CD4-positive, alpha-beta memory T cell (primary cell): ENCODE results near the gene LEP. TPM values are rescaled to one million over a fixed set of nuclear protein-coding genes. Genes with fewer than 3 reads are reported as not detected.

Source experiments
- CTCF ChIA-PET: fragments of 350-600 bp; sonication (Branson Sonifier 250); formaldehyde crosslinking; loops from one replicate; lab custom pipeline; 2021; ENCODE audit warnings: inconsistent platforms; ENCODE audit not compliant: partially characterized antibody; lab: Charles Lee
- POLR2A ChIA-PET: fragments of 350-600 bp; sonication (Branson Sonifier 250); formaldehyde crosslinking; loops from one replicate; lab custom pipeline; 2021; ENCODE audit not compliant: partially characterized antibody; lab: Charles Lee
- DNase-seq, 5 donors: peaks; one replicate each; pipeline versions ENCODE4 v3.0.0 to v3.0.0-alpha.2; 2020 to 2022; ENCODE audit warnings: mixed read lengths in 1 of 5
- H3K27ac ChIP-seq: one replicate; pipeline ENCODE4 v1.7.0; 2013; ENCODE audit warnings: low read depth, low read length
- H3K27me3 ChIP-seq: 2 replicates; pipeline ENCODE4 v1.7.0; 2013; ENCODE audit warnings: mild to moderate bottlenecking, low read length, moderate library complexity; ENCODE audit not compliant: insufficient read depth
- H3K36me3 ChIP-seq: 2 replicates; pipeline ENCODE4 v1.7.0; 2013; ENCODE audit warnings: mild to moderate bottlenecking, low read length, moderate library complexity; ENCODE audit not compliant: insufficient read depth
- H3K4me1 ChIP-seq: 2 replicates; pipeline ENCODE4 v1.7.0; 2013; ENCODE audit warnings: mild to moderate bottlenecking, low read length, moderate library complexity; ENCODE audit not compliant: insufficient read depth
- H3K4me3 ChIP-seq, 2 donors: one replicate each; pipeline ENCODE4 v1.7.0; 2013; ENCODE audit warnings: low read length in 2 of 2, mild to moderate bottlenecking in 1 of 2
- H3K9me3 ChIP-seq, 2 donors: one replicate each; pipeline ENCODE4 v1.7.0; 2013; ENCODE audit warnings: low read length in 2 of 2, control low read depth in 1 of 2; ENCODE audit not compliant: control insufficient read depth in 1 of 2
- H3K27ac Mint-ChIP-seq, 7 donors: one replicate each; pipeline ENCODE4 v1.8.0; 2020 to 2021; ENCODE audit warnings: mixed read lengths in 7 of 7, mild to moderate bottlenecking in 6 of 7, inconsistent platforms in 3 of 7, moderate library complexity in 3 of 7
- H3K27me3 Mint-ChIP-seq, 2 donors: one replicate each; pipeline ENCODE4 v1.8.0; 2020 to 2021; ENCODE audit warnings: mixed read lengths in 2 of 2
- H3K36me3 Mint-ChIP-seq, 2 donors: one replicate each; pipeline ENCODE4 v1.8.0; 2020 to 2021; ENCODE audit warnings: mixed read lengths in 2 of 2, inconsistent platforms in 1 of 2, mild to moderate bottlenecking in 1 of 2
- H3K4me1 Mint-ChIP-seq, 4 donors: one replicate each; pipeline ENCODE4 v1.8.0; 2020 to 2021; ENCODE audit warnings: mixed read lengths in 4 of 4, mild to moderate bottlenecking in 1 of 4
- H3K4me3 Mint-ChIP-seq, 8 donors: one replicate each; pipeline ENCODE4 v1.8.0; 2020 to 2021; ENCODE audit warnings: mixed read lengths in 8 of 8, mild to moderate bottlenecking in 7 of 8, moderate library complexity in 6 of 8, inconsistent platforms in 3 of 8
- H3K9me3 Mint-ChIP-seq, 8 donors: one replicate each; pipeline ENCODE4 v1.8.0; 2020 to 2021; ENCODE audit warnings: mixed read lengths in 8 of 8, mild to moderate bottlenecking in 5 of 8, inconsistent platforms in 3 of 8, moderate library complexity in 1 of 8
- intact Hi-C: fragments of 100-400 bp; cut with micrococcal nuclease; formaldehyde crosslinking; loops from one replicate; pipeline ENCODE4 v1.15.1; 2023
- polyA plus RNA-seq, 2 donors: library from polyadenylated mRNA; unstranded; fragments of 300-500 nt; fragmentation: Illumina TruSeq; gene quantifications; one replicate each; pipeline ENCODE4 v1.2.3, GENCODE V29; 2021
- total RNA-seq, 2 experiments: library from RNA; stranded (reverse); gene quantifications; one replicate each; pipeline ENCODE4 v1.2.3, GENCODE V29; 2021

The LEP gene
- total and polyA plus RNA-seq, 4 experiments from 2014 or later = not detected

DNA sequence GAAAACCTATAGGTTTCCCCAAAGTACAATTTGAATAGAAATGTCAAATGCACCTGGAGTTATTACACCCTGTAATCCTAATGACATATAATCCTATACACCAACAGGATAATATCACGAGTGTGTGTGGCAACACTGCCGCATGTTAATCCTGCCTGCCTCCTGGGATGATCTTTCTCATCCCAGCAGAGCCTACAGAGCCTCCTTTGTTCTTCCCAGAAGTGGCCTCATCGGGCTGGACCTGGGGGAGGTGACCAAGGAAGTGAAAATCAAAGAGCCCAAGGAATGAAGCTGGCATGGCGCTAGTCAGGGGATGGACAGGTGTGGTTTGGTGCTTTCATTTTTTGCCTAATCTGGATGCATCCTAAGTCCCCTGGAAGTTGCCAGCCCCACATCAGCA is 29.5 kb upstream of the LEP start:
- H3K4me1 ChIP-seq = no peaks in the 10 kb centered on the region
- no peak overlapping the region for H3K27ac ChIP-seq
- Mint-ChIP-seq H3K27me3 (peaks cover 8 to 9% of the 10 kb centered on the region in 2 donors), H3K9me3 (no peaks in the 10 kb centered on the region), H3K4me3 (no peak overlapping the region), H3K36me3 (no peaks in the 10 kb centered on the region), H3K27ac (no peak overlapping the region), H3K4me1 (peaks cover 0 to 1% (median 0%) of the 10 kb centered on the region in 4 donors)
- H3K4me3 ChIP-seq = no peak overlapping the region
- H3K27me3 ChIP-seq = no peaks in the 10 kb centered on the region
- DNase-seq = no peak
- POLR2A ChIA-PET = no interaction called here
- intact Hi-C loops = no loop called here
- CTCF ChIA-PET = interaction anchor here (1.1 to 10.0 kb wide), 4 partner anchors 9 to 503 kb away, joined by 3 to 267 read pairs (median 26); no protein-coding TSS in a partner anchor
- H3K9me3 ChIP-seq = no peaks in the 10 kb centered on the region
- H3K36me3 ChIP-seq = no peaks in the 10 kb centered on the region

DNA sequence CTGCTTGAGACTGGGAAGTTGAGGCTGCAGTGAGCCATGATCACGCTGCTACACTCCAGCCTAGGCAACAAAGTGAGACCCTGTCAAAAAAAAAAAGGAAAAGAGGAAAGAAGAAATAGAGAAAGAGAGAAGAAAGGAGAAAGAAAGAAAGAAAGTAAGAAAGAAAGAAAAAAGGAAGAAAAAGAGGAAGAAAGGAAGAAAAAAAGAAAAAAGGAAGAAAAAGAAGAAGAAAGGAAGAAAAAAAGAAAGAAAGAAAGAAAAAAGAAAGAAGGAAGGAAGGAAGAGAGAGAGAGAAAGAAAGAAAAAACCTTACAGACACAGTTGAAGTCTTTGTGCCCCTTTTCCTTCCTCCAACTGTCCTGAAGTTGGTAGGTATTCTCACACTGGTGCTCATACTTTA is 26.6 kb upstream of the LEP start:
- Mint-ChIP-seq H3K9me3 (no peaks in the 10 kb centered on the region), H3K4me3 (no peak overlapping the region), H3K36me3 (no peaks in the 10 kb centered on the region), H3K27ac (no peak overlapping the region), H3K4me1 (peaks cover 0 to 1% (median 0%) of the 10 kb centered on the region in 4 donors), H3K27me3 (peaks cover 9 to 18% of the 10 kb centered on the region in 2 donors)
- no peak for DNase-seq
- H3K27me3 ChIP-seq = no peaks in the 10 kb centered on the region
- H3K36me3 ChIP-seq = no peaks in the 10 kb centered on the region
- intact Hi-C loops = no loop called here
- ChIA-PET CTCF (no interaction called here), POLR2A (no interaction called here)
- no peak overlapping the region for H3K4me3 ChIP-seq
- no peaks in the 10 kb centered on the region for H3K9me3 ChIP-seq
- no peaks in the 10 kb centered on the region for H3K4me1 ChIP-seq
- H3K27ac ChIP-seq = no peak overlapping the region

GRCh38 chr7:128215281-128215680 is 25.8 kb upstream of the LEP start:
- Histone ChIP-seq H3K4me3 (no peak overlapping the region), H3K27ac (no peak overlapping the region), H3K36me3 (no peaks in the 10 kb centered on the region), H3K27me3 (no peaks in the 10 kb centered on the region), H3K4me1 (no peaks in the 10 kb centered on the region), H3K9me3 (no peaks in the 10 kb centered on the region)
- no peaks in the 10 kb centered on the region for H3K36me3 Mint-ChIP-seq
- intact Hi-C loops = no loop called here
- no peak overlapping the region for H3K27ac Mint-ChIP-seq
- ChIA-PET CTCF (interaction anchor here (1.3 to 1.5 kb wide), 2 partner anchors 506 to 507 kb away, joined by 4 to 6 read pairs; no protein-coding TSS in a partner anchor), POLR2A (no interaction called here)
- no peak overlapping the region for H3K4me3 Mint-ChIP-seq
- H3K9me3 Mint-ChIP-seq = no peaks in the 10 kb centered on the region
- H3K4me1 Mint-ChIP-seq = no peaks in the 10 kb centered on the region
- H3K27me3 Mint-ChIP-seq = peaks cover 12 to 21% of the 10 kb centered on the region in 2 donors
- no peak for DNase-seq

DNA sequence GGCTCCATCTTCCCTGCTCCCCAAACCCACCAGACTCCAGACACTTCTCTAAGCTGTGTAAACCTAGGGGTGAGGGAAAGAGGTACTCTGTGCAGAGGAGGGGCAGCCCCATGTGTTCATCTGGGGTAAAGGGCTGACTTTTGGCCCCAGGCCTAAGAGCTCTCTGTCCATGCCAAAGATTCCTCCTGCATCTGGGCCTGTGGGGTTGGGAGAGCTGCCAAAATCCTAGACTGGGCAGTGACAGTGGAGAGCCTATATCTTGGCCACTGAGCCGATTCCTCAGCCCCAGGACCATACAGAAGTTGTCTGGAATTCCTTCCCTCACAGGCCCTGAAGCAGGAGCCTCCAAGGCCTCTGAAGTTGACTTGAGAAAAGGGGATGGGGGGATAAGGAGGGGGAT is 25.3 kb upstream of the LEP start:
- CTCF ChIA-PET = interaction anchor here (1.3 to 1.5 kb wide), 2 partner anchors 507 to 508 kb away, joined by 4 to 6 read pairs; no protein-coding TSS in a partner anchor
- H3K27ac Mint-ChIP-seq = no peak overlapping the region

DNA sequence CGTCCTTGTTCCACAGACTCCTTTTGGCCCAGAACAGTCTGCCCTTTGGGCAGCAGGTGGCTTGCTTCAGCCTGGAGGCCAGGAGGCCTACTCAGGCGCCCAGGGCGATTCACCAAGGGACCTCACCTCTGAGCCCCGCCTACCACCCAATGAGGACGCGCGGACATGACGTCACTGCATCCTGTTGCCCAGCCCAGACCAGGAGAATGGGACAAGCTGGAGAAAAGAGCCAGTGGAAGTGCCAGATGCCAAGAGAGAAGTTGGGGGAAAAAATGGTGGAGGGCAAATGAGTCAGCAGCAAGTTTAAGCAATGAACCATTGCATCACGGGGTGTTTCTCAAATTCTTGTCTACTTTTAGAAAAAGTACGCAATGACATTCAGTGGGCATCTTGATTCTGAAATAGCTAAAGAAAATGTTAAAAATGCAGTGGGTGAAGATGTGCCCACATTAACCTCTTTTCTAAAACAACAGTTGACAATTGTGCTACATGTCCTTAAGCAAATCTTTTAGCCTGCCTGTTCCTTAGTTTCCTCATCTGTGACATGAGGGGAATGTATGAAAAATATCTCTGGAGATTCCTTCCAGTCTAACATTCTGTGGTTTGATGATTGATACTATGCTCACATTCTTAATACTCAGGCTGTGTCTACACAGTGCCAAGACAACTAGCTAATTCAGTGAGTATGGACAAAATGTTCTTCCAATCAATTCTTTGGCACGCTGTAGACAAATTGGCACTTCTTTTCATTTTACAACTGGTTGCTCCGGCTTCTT is 23.9 kb upstream of the LEP start:
- intact Hi-C loops = no loop called here
- Histone ChIP-seq H3K27me3 (no peaks in the 10 kb centered on the region), H3K4me1 (no peaks in the 10 kb centered on the region), H3K36me3 (no peaks in the 10 kb centered on the region), H3K9me3 (no peaks in the 10 kb centered on the region), H3K27ac (no peak overlapping the region), H3K4me3 (no peak overlapping the region)
- no peak for DNase-seq
- H3K27me3 Mint-ChIP-seq = peaks cover 13 to 19% of the 10 kb centered on the region in 2 donors
- ChIA-PET CTCF (interaction anchor here (6.4 kb wide), 1 partner anchor 8 kb away, joined by 41 read pairs; no protein-coding TSS in a partner anchor), POLR2A (no interaction called here)
- H3K27ac Mint-ChIP-seq = no peak overlapping the region
- H3K9me3 Mint-ChIP-seq = no peaks in the 10 kb centered on the region
- H3K36me3 Mint-ChIP-seq = no peaks in the 10 kb centered on the region
- H3K4me3 Mint-ChIP-seq = no peak overlapping the region
- no peaks in the 10 kb centered on the region for H3K4me1 Mint-ChIP-seq

More for the DNA sequence above, 25.3 kb upstream of the LEP start:
- Histone ChIP-seq H3K9me3 (no peaks in the 10 kb centered on the region), H3K27ac (no peak overlapping the region), H3K36me3 (no peaks in the 10 kb centered on the region), H3K4me1 (no peaks in the 10 kb centered on the region), H3K4me3 (no peak overlapping the region), H3K27me3 (no peaks in the 10 kb centered on the region)
- Mint-ChIP-seq H3K27me3 (peaks cover 14 to 24% of the 10 kb centered on the region in 2 donors), H3K36me3 (no peaks in the 10 kb centered on the region), H3K4me1 (no peaks in the 10 kb centered on the region), H3K4me3 (no peak overlapping the region), H3K9me3 (no peaks in the 10 kb centered on the region)
- no peak for DNase-seq
- POLR2A ChIA-PET = no interaction called here
- intact Hi-C loops = no loop called here

DNA sequence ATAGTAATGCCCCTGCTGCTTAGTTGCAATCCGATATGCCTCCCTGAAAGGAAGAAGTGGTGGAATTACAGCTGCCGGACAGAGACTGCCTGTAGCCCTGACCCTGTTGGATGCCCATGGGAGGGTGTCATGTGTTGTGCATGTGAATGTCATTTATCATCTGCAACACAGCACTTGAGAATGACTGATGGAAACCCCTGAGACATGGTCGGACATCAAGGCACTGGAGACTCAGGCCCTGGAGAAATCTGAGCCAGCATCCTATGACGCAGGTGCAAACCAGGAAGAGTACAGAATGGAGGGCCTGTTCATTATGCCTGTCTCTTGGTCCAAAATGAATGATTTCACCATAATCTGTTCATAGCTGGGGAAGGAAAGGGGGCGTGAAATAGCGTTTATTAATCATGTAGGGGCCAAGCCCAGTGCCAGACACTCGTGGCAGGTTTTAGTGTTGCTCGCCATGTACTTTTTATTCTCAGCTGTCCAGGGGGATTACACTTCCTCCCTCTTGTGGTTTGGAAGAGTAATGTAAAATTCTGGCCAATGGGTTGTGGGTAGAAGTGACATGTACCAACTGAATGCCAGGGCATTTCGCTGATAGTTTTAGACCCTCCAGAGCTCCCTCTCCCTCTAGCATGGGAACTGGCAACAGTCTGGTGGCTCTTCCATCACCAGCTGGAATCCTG is 23.0 kb upstream of the LEP start:
- CTCF ChIA-PET = interaction anchor here (0.6 to 6.4 kb wide), 2 partner anchors 8 to 10 kb away, joined by 3 to 41 read pairs; no protein-coding TSS in a partner anchor
- Mint-ChIP-seq H3K9me3 (no peaks in the 10 kb centered on the region), H3K4me3 (no peak overlapping the region), H3K36me3 (no peaks in the 10 kb centered on the region), H3K27me3 (peaks cover 13 to 23% of the 10 kb centered on the region in 2 donors), H3K27ac (no peak overlapping the region), H3K4me1 (no peaks in the 10 kb centered on the region)
- POLR2A ChIA-PET = no interaction called here
- no peak for DNase-seq
- Histone ChIP-seq H3K4me1 (no peaks in the 10 kb centered on the region), H3K36me3 (no peaks in the 10 kb centered on the region), H3K27me3 (no peaks in the 10 kb centered on the region), H3K4me3 (no peak overlapping the region), H3K9me3 (no peaks in the 10 kb centered on the region), H3K27ac (no peak overlapping the region)
- intact Hi-C loops = no loop called here

DNA sequence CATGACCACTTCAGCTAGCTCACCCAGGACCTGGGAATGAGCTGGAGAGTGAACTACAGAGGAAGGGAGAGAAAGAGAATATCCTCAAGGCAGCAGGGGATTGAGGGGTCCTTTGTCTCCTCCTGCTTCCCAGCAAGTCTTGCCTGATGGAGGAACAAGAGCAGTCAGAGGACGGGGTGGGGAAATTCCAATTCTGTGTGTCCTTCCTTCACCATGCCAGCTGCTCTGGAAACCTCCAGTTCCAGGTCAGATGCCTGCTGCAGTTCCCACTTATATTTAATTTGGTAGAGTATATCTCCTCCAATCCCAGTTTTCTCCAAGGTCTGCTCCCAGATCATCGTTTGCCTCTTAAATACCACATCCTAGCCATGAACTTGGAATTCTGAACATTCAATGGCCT is 21.4 kb upstream of the LEP start:
- no peak for DNase-seq
- Histone ChIP-seq H3K27ac (no peak overlapping the region), H3K36me3 (no peaks in the 10 kb centered on the region), H3K4me1 (no peaks in the 10 kb centered on the region), H3K9me3 (no peaks in the 10 kb centered on the region), H3K27me3 (no peaks in the 10 kb centered on the region), H3K4me3 (no peak overlapping the region)
- Mint-ChIP-seq H3K27ac (no peak overlapping the region), H3K4me1 (no peaks in the 10 kb centered on the region), H3K36me3 (no peaks in the 10 kb centered on the region), H3K4me3 (no peak overlapping the region), H3K27me3 (peaks cover 14 to 24% of the 10 kb centered on the region in 2 donors), H3K9me3 (no peaks in the 10 kb centered on the region)
- ChIA-PET POLR2A (no interaction called here), CTCF (interaction anchor here (6.4 kb wide), 1 partner anchor 10 kb away, joined by 41 read pairs; no protein-coding TSS in a partner anchor)
- intact Hi-C loops = no loop called here
